Adrenal gland (tissue), 12 donors: ENCODE data around the gene TBC1D14. TPM values are rescaled to one million over a fixed set of nuclear protein-coding genes. Genes with fewer than 3 reads are reported as not detected.

Experiments used
- DNase-seq, 7 donors: peaks; one replicate each; pipeline ENCODE4 v3.0.0-alpha.2; 2019 to 2020
- H3K27ac ChIP-seq, 5 donors: fragments of 200-600 bp; sonication (generic) in 4 of 5; 1 replicate in 3 of 5; 2 replicates in 2 of 5; pipeline versions ENCODE4 v1.5.1 to v1.8.0; 2016 to 2020; ENCODE audit warnings: mild to moderate bottlenecking in 1 of 5
- H3K27me3 ChIP-seq: fragments of 200-600 bp; 2 replicates; pipeline ENCODE4 v1.8.0; 2021
- H3K36me3 ChIP-seq, 2 donors: fragments of 200-600 bp; replicated peaks in 1 of 2; 1 replicate in 1 of 2; 2 replicates in 1 of 2; pipeline versions ENCODE4 v1.5.1 to v1.8.0; 2018 to 2022
- H3K4me1 ChIP-seq, 2 donors: fragments of 200-600 bp; replicated peaks in 1 of 2; 1 replicate in 1 of 2; 2 replicates in 1 of 2; pipeline versions ENCODE4 v1.5.1 to v1.8.0; 2018 to 2021
- H3K4me3 ChIP-seq, 4 donors: fragments of 200-600 bp; sonication (generic) in 3 of 4; one replicate each; pipeline ENCODE4 v1.5.1; 2016 to 2018
- H3K9me3 ChIP-seq, 3 donors: fragments of 200-600 bp; sonication (generic) in 1 of 3; replicated peaks in 1 of 3; 1 replicate in 2 of 3; 2 replicates in 1 of 3; pipeline versions ENCODE4 v1.5.1 to v1.8.0; 2016 to 2021
- CTCF ChIP-seq, 6 experiments: fragments of 450-650 bp in 4 of 6; fragments of 200-600 bp in 2 of 6; sonication (generic) in 1 of 6; IDR thresholded peaks; 1 replicate in 5 of 6; 2 replicates in 1 of 6; pipeline versions ENCODE4 v1.5.1 to v1.8.0; 2016 to 2021; ENCODE audit warnings: antibody characterized with exemption in 6 of 6, mild to moderate bottlenecking in 2 of 6, moderate library complexity in 1 of 6
- POLR2A ChIP-seq, 2 donors: fragments of 450-650 bp; IDR thresholded peaks; one replicate each; pipeline ENCODE4 v1.6.1; 2017; ENCODE audit warnings: antibody characterized with exemption in 2 of 2, mild to moderate bottlenecking in 2 of 2, moderate library complexity in 1 of 2
- WGBS, 4 donors: extraction: QIAGEN DNeasy Blood & Tissue Kit in 2 of 4; methylation state at CpG; one replicate each; pipeline versions ENCODE4 v1.1.5 to v1.1.7; 2013 to 2017; 5-methylcytosine and 5-hydroxymethylcytosine counted together
- intact Hi-C, 2 donors: fragments of 100-400 bp; cut with DNase I; formaldehyde crosslinking; loops; one replicate each; pipeline versions ENCODE4 v1.14.1 to v1.15.0; 2022 to 2023
- polyA plus RNA-seq, 3 donors: library from polyadenylated mRNA; stranded (reverse); fragments of 200-250 nt in 2 of 3; fragments of 350-450 nt in 1 of 3; fragmentation: Illumina TruSeq in 1 of 3; extraction: RNeasy Lipid Tissue Mini Kit (QIAGEN cat#74804) in 1 of 3; gene quantifications; one replicate each; pipeline ENCODE4 v1.2.3, GENCODE V29; 2013 to 2014
- total RNA-seq, 9 donors: library from RNA; depleted of rRNA in 4 of 9; stranded (reverse); fragments of >200 nt in 4 of 9; fragments of 120-200 nt in 1 of 9; fragmentation: NEBNext Ultra II Directional in 1 of 9; extraction: Animal tissue kit (Norgen Biotek cat#: 25700) in 1 of 9; gene quantifications; one replicate each; pipeline versions ENCODE4 v1.1.0 to v1.2.4, GENCODE V29; 2013 to 2023
- donor health status: healthy with polysubstance abuse.
- donor health status: Bipolar disorder and iron deficiency.
- donor health status: DM: yes; HTN: yes; CAD: no.
- donor health status: DM: no; HTN: no; CAD: no.
- donor health status: DM: no; HTN: no; CAD: no.
- donor health status: DM: yes; HTN: yes; CAD: no.

TBC1D14 gene
- total and polyA plus RNA-seq, 12 donors = 24.9 to 110 (median 83.0) TPM

- H3K9me3 ChIP-seq = no peaks in the 10 kb centered on the region
- peaks cover 0 to 32% of the 10 kb centered on the region in 2 donors for H3K36me3 ChIP-seq
- 55 to 77% (median 57%) methylated on average over 4 of the region's 4 CpGs for WGBS, 4 donors
- intact Hi-C loops = loop anchor here in 1 of 2 donors (5.0 kb wide), 1 partner anchor 349 kb away; the partner anchor contains the start of gene BLOC1S4
- TF ChIP-seq POLR2A (IDR thresholded peaks at IDR 0.05) (no peak), CTCF (IDR thresholded peaks at IDR 0.05) (no peak)
- H3K4me1 ChIP-seq = peaks cover 26 to 39% of the 10 kb centered on the region in 2 donors
- H3K27ac ChIP-seq = peak overlapping the region; percentile 93 to 98 (median 95)
- H3K27me3 ChIP-seq = no peaks in the 10 kb centered on the region
- DNase-seq = peak in 3 of 7 donors; percentile 17 to 51 (median 21)
- peak overlapping the region in 1 of 4 donors; percentile 66 for H3K4me3 ChIP-seq
Observed at GRCh38 chr4:7066493-7066892, 156.9 kb downstream of the TBC1D14 start.

- Histone ChIP-seq H3K4me1 (peaks cover 26 to 39% of the 10 kb centered on the region in 2 donors), H3K9me3 (no peaks in the 10 kb centered on the region), H3K27me3 (no peaks in the 10 kb centered on the region), H3K4me3 (peak overlapping the region in 3 of 4 donors; percentile 36 to 88 (median 66)), H3K27ac (peak overlapping the region; percentile 93 to 98 (median 95)), H3K36me3 (peaks cover 0 to 26% of the 10 kb centered on the region in 2 donors)
- 1 to 4% (median 2%) methylated on average over 13 of the region's 13 CpGs for WGBS, 4 donors
- TF ChIP-seq POLR2A (IDR thresholded peaks at IDR 0.05) = no peak
- TF ChIP-seq CTCF (IDR thresholded peaks at IDR 0.05) = no peak
- intact Hi-C loops = loop anchor here in 1 of 2 donors (5.0 kb wide), 1 partner anchor 350 kb away; the partner anchor contains the start of gene BLOC1S4
- peak in 2 of 7 donors; percentile 90 to 91 for DNase-seq
Observed at GRCh38 chr4:7067126-7067451, 157.5 kb downstream of the TBC1D14 start.

GRCh38 chr4:7067452-7068278 is 158.0 kb downstream of the TBC1D14 start, which contains the start of gene GRPEL1:
Gene GRPEL1, minus strand, starts transcription at chr4:7068064. Its CDS starts 32 bp downstream, at chr4:7068032.
- H3K9me3 ChIP-seq = no peaks in the 10 kb centered on the region
- 0 to 1% (median 0%) methylated on average over 9 to 81 of the region's 81 CpGs for WGBS, 4 donors

More at GRCh38 chr4:7067452-7068278, 158.0 kb downstream of the TBC1D14 start, which contains the start of gene GRPEL1:
- TF ChIP-seq CTCF (IDR thresholded peaks at IDR 0.05) = peak in 1 of 6 experiments; percentile 17
- TF ChIP-seq POLR2A (IDR thresholded peaks at IDR 0.05) = peak; percentile 99
- Histone ChIP-seq H3K4me1 (peaks cover 26 to 39% of the 10 kb centered on the region in 2 donors), H3K27ac (peak within 1 kb of the TSS; percentile 93 to 98 (median 95)), H3K36me3 (peaks cover 0 to 23% of the 10 kb centered on the region in 2 donors), H3K4me3 (peak within 1 kb of the TSS; percentile 36 to 88 (median 71)), H3K27me3 (no peaks in the 10 kb centered on the region)
- intact Hi-C loops = loop anchor here in 1 of 2 donors (5.0 kb wide), 1 partner anchor 350 kb away; the partner anchor contains the start of gene BLOC1S4
- DNase-seq = peak; percentile 99 to 100 (median 100)
